SK-N-SH (cell line): ENCODE data around the gene SGTA. TPM values are rescaled to one million over a fixed set of nuclear protein-coding genes. Genes with fewer than 3 reads are reported as not detected.

ENCODE experiments used
- CTCF ChIA-PET: fragments of 300-600, 350-600 bp; formaldehyde crosslinking; extraction: SDS; loops from one replicate; lab custom pipeline; 2021; lab: Yijun Ruan, JAX
- POLR2A ChIA-PET: fragments of 350-600 bp; sonication (Branson Sonifier 250); formaldehyde crosslinking; extraction: SDS; loops from one replicate; lab custom pipeline; 2020; ENCODE audit warnings: antibody characterized with exemption, inconsistent platforms; lab: Yijun Ruan, JAX
- DNase-seq: peaks from one replicate; pipeline ENCODE4 v3.0.0; 2012
- H2AFZ ChIP-seq: fragments of 200-600 bp; sonication (generic); 2 replicates; pipeline ENCODE4 v1.8.1; 2016; ENCODE audit warnings: antibody characterized with exemption, mild to moderate bottlenecking, low read depth
- H3F3A ChIP-seq: fragments of 200-600 bp; sonication (generic); replicated peaks from 2 replicates; pipeline ENCODE3; 2016; ENCODE audit warnings: antibody characterized with exemption, mild to moderate bottlenecking; ENCODE audit not compliant: insufficient read depth
- H3K27ac ChIP-seq, 2 experiments: fragments of 200-500 bp in 1 of 2; fragments of 200-600 bp in 1 of 2; sonication (Bioruptor generic) in 1 of 2; sonication (generic), shearing (Covaris generic) in 1 of 2; 2 replicates each; pipeline versions ENCODE4 v1.5.1 to v1.6.1; 2014 to 2016; ENCODE audit warnings: low read depth in 2 of 2, inconsistent platforms in 1 of 2, low read length in 1 of 2, mild to moderate bottlenecking in 1 of 2, mixed read lengths in 1 of 2
- H3K27me3 ChIP-seq: fragments of 200-600 bp; sonication (generic), shearing (Covaris generic); 2 replicates; pipeline ENCODE4 v1.6.1; 2016; ENCODE audit warnings: mixed run types; ENCODE audit not compliant: insufficient read depth
- H3K36me3 ChIP-seq, 2 experiments: fragments of 200-500 bp in 1 of 2; fragments of 200-600 bp in 1 of 2; sonication (Bioruptor generic) in 1 of 2; sonication (generic) in 1 of 2; replicated peaks in 1 of 2; 2 replicates each; pipeline versions ENCODE3 to v1.5.1; 2014 to 2016; ENCODE audit warnings: low read length in 1 of 2, mild to moderate bottlenecking in 1 of 2; ENCODE audit not compliant: insufficient read depth in 2 of 2, control insufficient read depth in 1 of 2
- H3K4me1 ChIP-seq, 2 experiments: fragments of 200-500 bp in 1 of 2; fragments of 200-600 bp in 1 of 2; sonication (Bioruptor generic) in 1 of 2; sonication (generic), shearing (Covaris generic) in 1 of 2; 2 replicates each; pipeline versions ENCODE4 v1.5.1 to v1.6.1; 2014 to 2016; ENCODE audit warnings: low read depth in 1 of 2, low read length in 1 of 2, mixed run types in 1 of 2; ENCODE audit not compliant: insufficient read depth in 2 of 2, control insufficient read depth in 1 of 2
- H3K4me2 ChIP-seq: fragments of 200-600 bp; sonication (generic), shearing (Covaris generic); 2 replicates; pipeline ENCODE4 v1.6.1; 2017; ENCODE audit warnings: mixed run types
- H3K4me3 ChIP-seq, 2 experiments: fragments of 200-500 bp in 1 of 2; fragments of 200-600 bp in 1 of 2; sonication (Bioruptor generic) in 1 of 2; sonication (generic), shearing (Covaris generic) in 1 of 2; 2 replicates each; pipeline versions ENCODE4 v1.5.1 to v1.8.1; 2014 to 2016; ENCODE audit warnings: low read depth in 2 of 2, inconsistent platforms in 1 of 2, low read length in 1 of 2, mild to moderate bottlenecking in 1 of 2, mixed read lengths in 1 of 2, moderate library complexity in 1 of 2
- H3K79me2 ChIP-seq: fragments of 200-600 bp; sonication (generic); 2 replicates; pipeline ENCODE4 v1.8.1; 2017; ENCODE audit warnings: mild to moderate bottlenecking; ENCODE audit not compliant: insufficient read depth
- H3K9ac ChIP-seq: fragments of 200-600 bp; sonication (generic); 2 replicates; pipeline ENCODE4 v1.6.1; 2017; ENCODE audit warnings: mixed run types
- H3K9me2 ChIP-seq: fragments of 200-600 bp; sonication (generic); 2 replicates; pipeline ENCODE4 v1.6.1; 2017; ENCODE audit warnings: mixed run types
- H3K9me3 ChIP-seq: fragments of 200-600 bp; sonication (generic); 2 replicates; pipeline ENCODE4 v1.6.1; 2017; ENCODE audit warnings: mixed run types, mild to moderate bottlenecking, moderate library complexity
- H4K20me1 ChIP-seq: fragments of 200-600 bp; sonication (generic); 2 replicates; pipeline ENCODE4 v1.6.1; 2017; ENCODE audit warnings: mild to moderate bottlenecking, mixed run types; ENCODE audit not compliant: insufficient read depth
- CHD2 ChIP-seq: fragments of 150-350 bp; IDR thresholded peaks from 2 replicates; pipeline ENCODE4 v1.6.1; 2018; ENCODE audit warnings: low read length; ENCODE audit not compliant: partially characterized antibody
- FOXJ3 ChIP-seq: sonication (generic); formaldehyde crosslinking; IDR thresholded peaks from 2 replicates; pipeline ENCODE4 v1.5.1; 2020; ENCODE audit warnings: mild to moderate bottlenecking, missing genetic modification reagents
- FOXM1 ChIP-seq: IDR thresholded peaks from 2 replicates; pipeline ENCODE4 v1.4.0; 2012; ENCODE audit warnings: low read depth, mild to moderate bottlenecking
- GABPA ChIP-seq: IDR thresholded peaks from 2 replicates; pipeline ENCODE4 v1.4.0; 2012; ENCODE audit warnings: low read depth, mild to moderate bottlenecking
- MEF2A ChIP-seq: IDR thresholded peaks from 2 replicates; pipeline ENCODE4 v1.4.0; 2012; ENCODE audit warnings: low read depth, borderline replicate concordance
- NFIC ChIP-seq: IDR thresholded peaks from 2 replicates; pipeline ENCODE4 v1.4.0; 2012; ENCODE audit warnings: borderline replicate concordance
- RAD21 ChIP-seq: IDR thresholded peaks from 2 replicates; pipeline ENCODE4 v1.6.1; 2012; ENCODE audit warnings: mild to moderate bottlenecking, low read length
- RFX5 ChIP-seq: IDR thresholded peaks from 2 replicates; pipeline ENCODE4 v1.6.1; 2012; ENCODE audit warnings: mild to moderate bottlenecking, improper control_type of control experiment, low read length
- SIN3A ChIP-seq: IDR thresholded peaks from 2 replicates; pipeline ENCODE4 v1.6.1; 2012; ENCODE audit warnings: low read depth, mild to moderate bottlenecking, low read length, moderate library complexity, borderline replicate concordance
- SMC3 ChIP-seq: IDR thresholded peaks from 2 replicates; pipeline ENCODE4 v1.6.1; 2012; ENCODE audit warnings: low read depth, low read length, improper control_type of control experiment
- TAF1 ChIP-seq: IDR thresholded peaks from 2 replicates; pipeline ENCODE4 v1.6.1; 2012; ENCODE audit warnings: low read depth, mild to moderate bottlenecking, low read length, moderate library complexity, borderline replicate concordance
- TCF12 ChIP-seq: IDR thresholded peaks from 2 replicates; pipeline ENCODE4 v1.4.0; 2012
- YY1 ChIP-seq: IDR thresholded peaks from 2 replicates; pipeline ENCODE4 v1.4.0; 2012; ENCODE audit warnings: low read depth, mild to moderate bottlenecking
- ZBTB33 ChIP-seq: IDR thresholded peaks from 2 replicates; pipeline ENCODE4 v1.4.0; 2012; ENCODE audit warnings: low read depth, borderline replicate concordance
- WGBS: methylation state at CpG from one replicate; pipeline ENCODE4 v1.1.6; 2017; ENCODE audit warnings: low lambda C conversion rate; 5-methylcytosine and 5-hydroxymethylcytosine counted together
- polyA plus RNA-seq, 3 experiments: library from polyadenylated mRNA; depleted of rRNA; stranded (reverse); fragments of >200 nt; gene quantifications; 2 replicates each; pipeline ENCODE4 v1.2.3, GENCODE V29; 2012
- TF ChIP-seq, protein P1 (sequence below): fragments of 150-350 bp; IDR thresholded peaks from 2 replicates; pipeline ENCODE4 v1.6.1; 2016; ENCODE audit warnings: mild to moderate bottlenecking, low read depth, low read length
- TF ChIP-seq, protein P2 (sequence below): fragments of 200-600 bp; sonication (generic); IDR thresholded peaks from 2 replicates; pipeline ENCODE4 v1.6.1; 2017; ENCODE audit warnings: antibody characterized with exemption, mild to moderate bottlenecking, moderate library complexity
- TF ChIP-seq, protein P3 (sequence below): fragments of 150-350 bp; IDR thresholded peaks from 2 replicates; pipeline ENCODE4 v1.6.1; 2017; ENCODE audit warnings: antibody characterized with exemption, low read length, low read depth, borderline replicate concordance

SGTA gene
- polyA plus RNA-seq, 1 of the 3 experiments (the other 2 are of a cell fraction), result 78.4 TPM

DNA sequence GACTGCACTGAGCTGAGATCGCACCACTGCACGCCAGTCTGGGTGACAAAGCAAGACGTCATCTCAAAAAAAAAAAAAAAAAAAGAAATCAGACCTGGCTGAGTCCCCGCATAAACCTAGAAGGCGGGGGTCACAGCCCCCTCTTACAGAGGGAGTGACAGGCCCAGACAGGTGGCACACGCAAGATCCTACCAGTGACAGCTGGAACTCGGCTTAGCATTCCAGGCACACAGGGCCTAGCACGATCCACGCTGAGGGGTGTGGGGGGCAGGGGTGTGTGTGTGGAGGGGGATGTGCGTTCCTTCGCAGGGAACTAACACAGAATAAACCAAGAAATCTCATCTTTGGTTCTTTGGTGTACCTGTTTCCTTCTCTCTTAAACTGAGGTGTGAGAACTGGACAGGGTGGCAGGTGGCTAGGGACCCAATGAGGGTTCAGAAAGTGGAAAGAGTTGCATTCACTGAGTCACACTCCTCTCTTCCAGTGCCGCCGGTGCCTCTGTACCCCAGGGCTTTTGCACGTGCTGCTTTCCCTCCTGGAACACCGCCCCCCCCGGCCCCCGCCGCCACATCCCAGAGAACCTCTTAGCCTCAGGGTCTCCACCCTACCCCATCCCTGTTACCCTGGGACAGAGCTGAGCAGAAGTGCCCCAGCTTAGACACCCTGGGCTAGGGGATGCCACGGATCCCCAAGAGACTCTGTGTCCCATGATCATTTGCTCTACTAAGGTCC, 5.0 kb downstream of the SGTA start (continued):
- TF ChIP-seq, protein P1, sequence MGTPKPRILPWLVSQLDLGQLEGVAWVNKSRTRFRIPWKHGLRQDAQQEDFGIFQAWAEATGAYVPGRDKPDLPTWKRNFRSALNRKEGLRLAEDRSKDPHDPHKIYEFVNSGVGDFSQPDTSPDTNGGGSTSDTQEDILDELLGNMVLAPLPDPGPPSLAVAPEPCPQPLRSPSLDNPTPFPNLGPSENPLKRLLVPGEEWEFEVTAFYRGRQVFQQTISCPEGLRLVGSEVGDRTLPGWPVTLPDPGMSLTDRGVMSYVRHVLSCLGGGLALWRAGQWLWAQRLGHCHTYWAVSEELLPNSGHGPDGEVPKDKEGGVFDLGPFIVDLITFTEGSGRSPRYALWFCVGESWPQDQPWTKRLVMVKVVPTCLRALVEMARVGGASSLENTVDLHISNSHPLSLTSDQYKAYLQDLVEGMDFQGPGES, result no peak
- TF ChIP-seq NFIC (no peak), CHD2 (no peak), YY1 (no peak)
- TF ChIP-seq, protein P2, sequence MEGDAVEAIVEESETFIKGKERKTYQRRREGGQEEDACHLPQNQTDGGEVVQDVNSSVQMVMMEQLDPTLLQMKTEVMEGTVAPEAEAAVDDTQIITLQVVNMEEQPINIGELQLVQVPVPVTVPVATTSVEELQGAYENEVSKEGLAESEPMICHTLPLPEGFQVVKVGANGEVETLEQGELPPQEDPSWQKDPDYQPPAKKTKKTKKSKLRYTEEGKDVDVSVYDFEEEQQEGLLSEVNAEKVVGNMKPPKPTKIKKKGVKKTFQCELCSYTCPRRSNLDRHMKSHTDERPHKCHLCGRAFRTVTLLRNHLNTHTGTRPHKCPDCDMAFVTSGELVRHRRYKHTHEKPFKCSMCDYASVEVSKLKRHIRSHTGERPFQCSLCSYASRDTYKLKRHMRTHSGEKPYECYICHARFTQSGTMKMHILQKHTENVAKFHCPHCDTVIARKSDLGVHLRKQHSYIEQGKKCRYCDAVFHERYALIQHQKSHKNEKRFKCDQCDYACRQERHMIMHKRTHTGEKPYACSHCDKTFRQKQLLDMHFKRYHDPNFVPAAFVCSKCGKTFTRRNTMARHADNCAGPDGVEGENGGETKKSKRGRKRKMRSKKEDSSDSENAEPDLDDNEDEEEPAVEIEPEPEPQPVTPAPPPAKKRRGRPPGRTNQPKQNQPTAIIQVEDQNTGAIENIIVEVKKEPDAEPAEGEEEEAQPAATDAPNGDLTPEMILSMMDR, result no peak

DNA sequence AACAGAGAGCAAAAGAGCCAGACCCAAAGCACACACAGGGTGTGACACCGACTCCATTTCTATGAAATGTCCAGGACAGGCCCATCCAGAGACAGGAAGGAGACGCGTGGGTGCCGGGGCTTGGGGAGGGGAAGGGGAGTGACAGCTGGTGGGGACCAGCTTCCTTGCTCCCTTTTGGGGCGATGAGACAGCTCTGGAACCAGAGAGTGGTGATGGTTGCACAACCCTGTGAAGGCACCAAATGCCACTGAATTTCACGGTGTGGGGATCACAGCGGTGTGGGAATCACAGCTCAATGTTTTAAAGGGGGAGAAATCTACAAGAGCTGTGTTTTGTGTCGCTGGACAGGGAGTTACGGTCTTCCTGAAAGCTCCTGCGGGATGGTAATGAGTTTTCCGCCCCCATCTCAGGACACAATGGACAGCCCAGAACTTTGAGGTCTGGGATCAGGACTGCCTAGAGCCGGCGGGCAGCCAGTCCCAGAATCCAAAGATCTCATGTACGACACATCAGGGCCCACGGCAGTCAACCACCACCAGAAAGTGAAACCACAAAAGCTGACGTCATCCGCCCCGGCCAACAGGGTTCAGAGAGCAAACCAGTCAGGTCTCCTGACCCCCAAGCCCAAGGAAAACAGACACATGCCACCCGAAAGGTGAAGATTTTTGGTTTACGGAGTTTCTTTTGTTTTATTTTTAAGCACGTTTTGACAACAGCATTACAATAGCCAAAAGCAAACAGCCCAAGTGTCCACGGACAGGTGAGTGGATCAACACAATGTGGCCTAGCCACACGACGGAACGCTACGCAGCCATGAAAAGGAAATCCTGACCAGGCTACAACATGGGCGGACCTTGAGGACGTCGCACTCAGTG, 7.3 kb downstream of the SGTA start:
- Histone ChIP-seq H3K4me1 (no peaks in the 10 kb centered on the region; a peak in 1 of 4 replicates), H3K4me3 (no peak overlapping the region), H4K20me1 (peaks cover 83% of the 10 kb centered on the region), H3K36me3 (peaks cover 0 to 2% of the 10 kb centered on the region in 2 experiments), H3K4me2 (no peak overlapping the region), H3K27ac (no peak overlapping the region), H3K79me2 (peaks cover 87% of the 10 kb centered on the region), H3K27me3 (no peaks in the 10 kb centered on the region), H3K9ac (no peak overlapping the region), H3F3A (no peaks in the 10 kb centered on the region), H2AFZ (no peak overlapping the region), H3K9me2 (no peaks in the 10 kb centered on the region), H3K9me3 (no peaks in the 10 kb centered on the region)
- 92% methylated on average over 20 of the region's 29 CpGs for WGBS
- TF ChIP-seq, protein P1, result no peak
- no peak for TF ChIP-seq YY1
- no peak for TF ChIP-seq GABPA
- TF ChIP-seq ZBTB33, result no peak
- TF ChIP-seq SIN3A, result no peak
- TF ChIP-seq, protein P3, sequence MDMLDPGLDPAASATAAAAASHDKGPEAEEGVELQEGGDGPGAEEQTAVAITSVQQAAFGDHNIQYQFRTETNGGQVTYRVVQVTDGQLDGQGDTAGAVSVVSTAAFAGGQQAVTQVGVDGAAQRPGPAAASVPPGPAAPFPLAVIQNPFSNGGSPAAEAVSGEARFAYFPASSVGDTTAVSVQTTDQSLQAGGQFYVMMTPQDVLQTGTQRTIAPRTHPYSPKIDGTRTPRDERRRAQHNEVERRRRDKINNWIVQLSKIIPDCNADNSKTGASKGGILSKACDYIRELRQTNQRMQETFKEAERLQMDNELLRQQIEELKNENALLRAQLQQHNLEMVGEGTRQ, result no peak
- TF ChIP-seq SMC3, result no peak
- TF ChIP-seq FOXJ3 (CRISPR knock-in tag), result no peak
- TF ChIP-seq RAD21, result no peak
- no peak for TF ChIP-seq TCF12
- TF ChIP-seq NFIC, result no peak
- no peak for TF ChIP-seq MEF2A
- TF ChIP-seq TAF1, result no peak
- no peak for TF ChIP-seq RFX5
- TF ChIP-seq FOXM1, result no peak
- no peak for DNase-seq
- CTCF ChIA-PET, result interaction anchor here (1.3 kb wide), 1 partner anchor 127 kb away, joined by 3 read pairs; no protein-coding TSS in a partner anchor
- POLR2A ChIA-PET, result no interaction called here
